GM21447 (cell line): ENCODE measurements around the gene RAB5IF.
"Not testable (repeated sequence)": the region's sequence is repeated elsewhere in the genome, so short reads cannot be mapped to it uniquely, and the experiment has no call there.

Source experiments
- ATAC-seq: cut with Tn5 transposase; IDR thresholded peaks from one replicate; pipeline ENCODE4 v1.9.1; 2021; ENCODE audit not compliant: unreplicated experiment

RAB5IF gene

GRCh38 chr20:36628076-36628475, 22.5 kb downstream of the RAB5IF start:
- ATAC-seq: no peak

DNA sequence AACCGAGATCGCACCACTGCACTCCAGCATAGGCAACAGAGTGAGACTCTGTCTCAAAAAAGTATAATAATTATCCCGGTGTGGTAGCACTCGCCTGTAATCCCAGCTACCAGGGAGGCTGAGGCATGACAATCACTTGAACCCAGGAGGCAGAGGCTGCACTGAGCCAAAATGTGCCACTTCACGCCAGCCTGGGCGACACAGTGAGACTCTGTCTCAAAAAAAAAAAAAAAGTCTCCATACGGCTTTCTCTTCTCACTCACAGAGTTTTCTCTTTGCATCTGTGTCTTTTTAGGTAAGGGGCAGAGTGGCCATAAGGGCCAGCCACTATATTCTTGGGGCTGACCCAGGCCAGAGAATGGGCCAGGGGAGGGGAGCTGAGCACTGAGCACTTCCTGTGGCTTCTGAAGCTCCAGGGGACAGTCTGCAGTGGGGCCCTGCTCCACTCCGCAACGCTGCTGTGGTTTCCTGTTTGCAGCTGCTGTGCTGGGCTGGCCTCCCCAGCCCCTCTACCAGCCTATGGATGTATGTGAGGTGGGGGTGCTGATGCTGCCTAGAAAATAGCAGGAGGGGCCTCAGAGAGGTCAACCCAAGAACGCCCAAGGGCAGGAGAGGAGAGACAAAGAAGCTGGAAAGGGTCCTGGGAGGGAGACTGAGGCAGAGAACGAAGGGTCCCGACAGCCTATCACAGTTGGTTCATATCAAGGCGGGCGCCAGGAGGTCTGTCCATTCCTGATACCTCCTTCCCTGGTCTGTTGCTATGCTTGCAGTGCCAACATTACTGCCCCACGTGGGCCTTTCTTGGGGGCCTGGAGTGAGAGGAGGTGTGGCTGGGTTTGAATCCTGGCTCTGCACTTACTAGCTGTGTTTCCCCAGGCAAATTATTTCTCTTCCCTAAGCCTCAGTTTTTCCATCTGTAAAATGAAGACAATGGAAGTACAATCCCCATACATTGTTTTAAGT, 24.4 kb downstream of the RAB5IF start:
- no peak for ATAC-seq

- ATAC-seq: no peak
These were observed 26.1 kb downstream of the RAB5IF start for GRCh38 chr20:36631646-36632045.

DNA sequence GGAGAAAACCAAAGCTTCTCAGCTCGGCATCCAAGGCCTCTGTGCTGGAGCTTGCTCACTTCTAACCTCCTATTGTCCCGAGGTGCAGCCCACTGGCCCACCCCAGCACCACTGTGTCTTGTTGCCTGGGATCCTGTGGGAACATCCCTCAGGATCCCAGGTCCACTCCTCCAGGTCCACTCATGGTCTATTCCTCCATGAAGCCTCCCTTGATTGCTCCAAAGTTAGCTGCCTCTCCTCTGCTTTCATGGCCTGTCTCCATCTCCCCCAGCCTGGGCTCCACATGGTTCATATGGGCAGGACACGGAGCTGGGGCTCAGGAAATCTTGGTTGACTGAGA, 26.5 kb downstream of the RAB5IF start:
- no peak for ATAC-seq

DNA sequence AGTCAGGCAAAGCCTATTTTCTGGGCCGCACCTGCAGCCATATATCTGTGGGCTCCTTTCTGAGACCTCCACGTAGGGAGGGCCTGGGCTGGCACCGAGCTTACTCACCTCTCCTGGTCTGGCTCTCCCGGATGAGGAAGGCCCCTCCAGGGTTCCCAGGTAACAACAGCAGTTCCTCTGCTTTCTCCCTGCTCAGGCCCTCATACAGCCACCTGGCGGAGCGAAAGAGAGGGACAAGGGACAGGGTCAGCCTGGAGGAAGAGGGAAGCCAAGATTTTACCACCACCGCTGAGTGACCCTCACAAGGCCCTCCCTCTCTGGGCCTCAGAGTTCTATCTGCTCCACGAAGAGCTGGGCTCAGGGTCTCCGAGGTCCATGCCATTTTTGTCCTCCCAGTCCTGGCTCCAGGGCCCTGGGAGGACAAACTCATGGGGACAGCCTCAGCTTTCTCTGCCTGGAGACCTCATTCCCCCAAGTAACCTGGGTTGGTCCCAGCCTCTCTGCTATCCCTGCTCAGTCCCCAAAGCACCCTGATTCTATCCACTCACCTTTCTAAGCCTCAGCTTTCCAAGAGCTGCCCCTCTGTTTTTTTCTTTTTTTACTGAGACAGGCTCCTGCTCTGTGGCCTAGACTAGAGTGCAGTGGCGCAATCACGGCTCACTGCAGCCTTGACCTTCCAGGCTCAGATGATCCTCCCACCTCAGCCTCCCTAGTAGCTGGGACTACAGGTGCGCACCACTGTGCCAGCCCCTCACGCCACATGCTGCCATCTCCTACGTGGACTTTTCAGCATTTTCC, 27.1 kb downstream of the RAB5IF start:
- no peak for ATAC-seq

DNA sequence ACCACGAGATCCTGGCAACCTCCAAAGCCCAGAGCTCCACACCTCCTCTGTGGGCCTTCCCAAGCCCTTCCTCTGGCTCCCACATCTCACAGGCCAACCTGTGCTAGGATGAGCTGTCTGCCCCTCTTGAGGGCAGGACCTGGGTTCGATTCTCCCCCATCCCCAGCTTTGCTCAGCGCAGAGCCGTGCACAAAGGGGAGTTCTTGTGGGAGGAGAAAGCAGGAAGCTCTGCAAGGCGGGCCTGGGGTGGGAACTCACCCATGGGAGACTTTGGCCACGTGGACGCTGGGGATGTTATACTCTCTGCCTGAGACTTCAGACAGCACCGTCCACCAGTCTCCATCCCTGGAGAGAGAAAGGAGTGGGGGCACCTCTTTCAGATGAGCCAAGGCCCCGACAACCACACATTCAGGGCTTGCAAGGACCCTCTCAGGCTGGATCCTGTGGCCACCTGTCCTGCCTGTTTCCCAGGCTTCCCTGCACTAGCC, 27.8 kb downstream of the RAB5IF start:
- ATAC-seq: no peak

DNA sequence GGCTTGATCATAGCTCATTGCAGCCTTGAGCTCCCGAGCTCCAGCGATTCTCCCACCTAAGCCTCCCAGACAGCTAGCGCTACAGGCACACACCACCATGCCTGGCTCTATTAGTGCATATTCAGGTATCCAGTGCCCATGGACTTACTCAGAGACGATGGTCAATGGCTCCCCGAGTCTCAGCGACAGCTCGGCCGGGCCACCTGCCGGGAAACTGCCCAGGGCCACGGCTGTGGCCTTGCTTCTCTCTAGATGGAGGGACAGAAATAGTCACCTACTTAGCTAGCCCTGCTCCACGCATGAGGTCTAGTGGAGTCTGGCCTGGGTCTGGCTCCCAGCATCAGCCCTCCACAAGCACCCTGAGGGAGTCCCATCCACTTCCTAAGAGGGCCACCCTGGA, 28.8 kb downstream of the RAB5IF start:
- ATAC-seq: no peak

GRCh38 chr20:36638876-36639400, 33.4 kb downstream of the RAB5IF start:
- not testable (repeated sequence) for ATAC-seq

- ATAC-seq: no peak
These were observed 35.9 kb downstream of the RAB5IF start for GRCh38 chr20:36641506-36641843.

GRCh38 chr20:36642136-36642535, 36.6 kb downstream of the RAB5IF start:
- ATAC-seq: no peak

DNA sequence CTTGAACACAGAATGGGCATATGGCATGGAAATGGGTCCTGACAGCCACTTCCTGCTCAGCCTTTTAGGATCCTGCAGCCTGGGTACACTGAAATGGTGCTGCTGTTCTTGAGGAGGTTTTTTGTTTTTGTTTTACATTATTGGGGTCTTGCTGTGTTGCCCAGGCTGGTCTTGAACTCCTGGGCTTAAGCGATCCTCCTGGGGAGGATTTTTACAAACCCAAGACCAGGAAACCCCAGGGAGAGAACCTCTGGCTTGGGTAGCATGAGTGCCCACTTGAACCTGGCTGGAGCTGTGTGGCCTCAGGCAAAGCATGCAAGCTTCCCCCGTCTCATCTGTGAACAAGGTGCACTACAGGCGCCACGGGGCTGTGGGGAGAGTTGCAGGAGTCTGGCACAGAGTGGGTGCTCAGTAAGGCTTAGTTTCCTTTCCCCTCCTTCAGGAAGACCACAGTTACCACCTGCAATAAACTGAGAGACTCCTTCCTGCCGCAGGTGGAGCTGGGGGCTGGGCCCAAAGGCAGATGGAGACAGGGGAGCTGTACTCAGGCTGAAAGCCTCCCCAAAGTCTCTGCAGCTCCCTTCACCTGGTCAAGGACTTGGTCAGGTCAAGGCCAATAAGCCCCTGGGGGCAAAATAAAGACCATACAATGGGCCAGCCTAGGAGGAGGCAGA, 38.6 kb downstream of the RAB5IF start:
- ATAC-seq: no peak

- ATAC-seq: no peak
These were observed 39.1 kb downstream of the RAB5IF start for GRCh38 chr20:36644706-36645095.

GRCh38 chr20:36645353-36645752, 39.8 kb downstream of the RAB5IF start:
- no peak for ATAC-seq

DNA sequence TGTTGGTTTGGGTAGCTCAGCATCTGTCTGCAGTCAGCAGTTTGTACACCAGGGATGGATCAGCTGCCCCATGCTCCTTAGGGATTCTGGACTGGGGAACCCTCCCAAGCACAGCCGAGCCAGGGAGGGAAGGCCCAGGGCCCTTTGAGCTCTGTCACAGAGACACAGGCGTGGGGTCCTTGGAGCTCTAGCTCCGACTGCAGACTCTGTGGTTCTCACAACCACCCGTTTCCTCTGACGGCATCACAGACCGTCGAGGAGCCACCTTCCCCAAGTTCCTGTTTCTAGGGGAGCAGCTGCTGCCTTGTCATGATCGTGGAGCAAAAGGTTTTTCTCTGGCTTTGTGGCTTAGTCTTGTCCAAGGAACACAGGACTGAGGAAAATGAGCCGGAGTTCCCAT, 40.4 kb downstream of the RAB5IF start, which contains the start of gene SLA2:
Gene SLA2 (minus strand): TSS at position 199 of the 400 bp plus-strand sequence. CDS start 4,861 bp downstream, outside the sequence.
- ATAC-seq: no peak

DNA sequence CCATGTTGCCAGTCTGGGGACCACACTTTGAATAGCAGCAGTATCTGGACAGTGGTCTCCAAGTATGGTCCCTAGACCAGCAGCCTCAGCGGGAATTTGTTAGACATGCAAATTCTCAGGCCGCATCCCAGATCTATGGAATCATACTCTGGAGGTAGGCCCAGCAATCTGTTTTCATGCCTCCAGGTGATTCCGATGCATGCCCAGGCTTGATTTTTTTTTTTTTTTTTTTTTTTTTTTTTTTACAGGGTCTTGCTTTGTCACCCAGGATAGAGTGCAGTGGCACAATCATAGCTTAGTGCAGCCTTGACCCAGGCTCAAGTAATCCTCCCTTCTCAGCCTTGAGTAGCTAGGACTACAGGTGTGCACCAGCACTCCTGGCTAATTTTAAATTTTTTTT, 41.1 kb downstream of the RAB5IF start:
- ATAC-seq: no peak

DNA sequence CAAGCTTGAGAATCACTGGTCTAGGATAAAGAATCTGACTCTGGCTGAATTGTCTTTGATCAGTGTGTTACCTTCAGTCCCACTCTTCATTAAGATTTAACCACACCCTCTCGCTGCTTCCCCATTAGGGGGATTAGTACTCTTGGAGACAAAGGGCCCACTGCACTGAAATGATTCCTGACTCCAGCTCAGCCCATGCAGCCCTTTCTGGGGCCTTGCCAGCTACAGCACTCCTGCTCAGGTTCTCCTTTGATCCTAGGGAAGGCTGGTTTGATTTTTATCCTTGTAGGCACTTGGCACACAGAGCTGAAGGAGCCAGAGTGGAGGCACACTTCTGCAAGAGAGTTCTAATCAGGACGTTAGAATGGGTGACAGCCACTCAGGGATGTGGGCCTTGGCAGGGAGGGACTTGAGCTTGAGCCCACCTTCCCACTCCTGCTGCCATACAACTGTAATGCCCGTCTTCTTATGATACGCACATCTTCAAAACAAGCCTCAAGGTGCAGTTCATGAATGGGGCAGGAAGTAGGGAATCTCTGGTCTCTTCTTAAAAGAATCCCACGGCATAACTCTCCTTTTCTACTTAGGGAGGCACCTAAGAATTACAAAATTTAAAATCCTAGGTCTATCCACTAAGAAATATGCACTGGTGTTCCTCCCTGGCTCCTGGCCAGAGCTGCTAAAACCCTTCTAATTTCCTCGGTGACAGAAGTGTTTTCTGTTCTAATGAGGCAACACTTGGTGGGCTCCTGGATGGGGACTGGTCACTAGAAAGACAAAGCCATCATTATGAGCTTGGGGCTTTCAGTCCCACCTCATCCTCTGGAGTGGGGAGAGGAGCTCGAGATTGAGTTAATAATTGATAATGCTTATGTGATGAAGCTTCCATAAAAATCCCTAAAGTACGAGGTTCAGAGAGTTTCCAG, 41.9 kb downstream of the RAB5IF start:
- ATAC-seq: no peak

DNA sequence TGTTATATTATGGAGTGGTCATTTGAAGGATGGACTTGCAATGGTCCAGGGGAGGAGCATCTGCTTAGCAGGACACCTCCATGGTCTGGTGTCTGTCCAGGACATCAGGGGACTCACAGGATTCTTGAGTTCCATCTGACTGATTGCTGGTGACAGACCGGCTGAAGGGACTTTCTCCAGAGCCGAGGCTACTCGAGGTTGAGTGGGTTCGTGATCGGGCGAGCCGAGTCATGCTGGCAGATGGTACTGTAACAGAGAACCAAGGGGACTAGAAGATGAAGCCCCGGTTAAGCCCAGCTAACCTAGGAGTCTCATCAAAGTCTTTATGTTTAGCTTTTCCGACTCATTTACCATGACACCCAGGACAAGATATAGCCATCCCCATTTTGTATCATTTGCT, 47.9 kb downstream of the RAB5IF start:
- ATAC-seq: no peak

GRCh38 chr20:36654506-36654905, 48.9 kb downstream of the RAB5IF start:
- ATAC-seq: no peak

DNA sequence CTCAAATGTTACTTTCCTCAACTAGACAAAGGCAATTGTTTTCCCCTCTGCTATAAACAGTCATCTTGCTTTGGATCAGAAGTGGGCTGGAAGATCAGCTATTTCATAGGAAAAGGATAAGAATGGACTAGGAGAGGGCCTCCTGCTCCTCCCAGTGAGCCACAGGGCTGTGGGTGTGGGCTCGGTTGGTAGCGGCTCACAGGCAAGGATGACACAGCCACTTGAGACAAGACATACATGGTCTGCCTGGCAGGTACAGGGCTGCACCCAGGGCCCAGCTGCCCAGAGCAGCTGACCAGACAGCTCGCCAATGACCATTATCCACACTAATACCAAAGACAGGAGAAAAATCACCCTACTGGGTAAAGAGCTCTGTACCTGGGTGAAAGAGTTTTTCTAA, 49.4 kb downstream of the RAB5IF start:
- ATAC-seq: no peak

GRCh38 chr20:36656733-36657132, 51.2 kb downstream of the RAB5IF start:
- no peak for ATAC-seq
